NCI-H2227 treated with DMSO at 0.1 percent for 48 hours (cell line): ENCODE data around the gene THAP9.
A peak's percentile ranks its signal among the peaks of the same experiment; 100 is the strongest.
"Not testable (repeated sequence)": the region's sequence is repeated elsewhere in the genome, so short reads cannot be mapped to it uniquely, and the experiment has no call there.

ENCODE experiments used
- DNase-seq: peaks from one replicate; lab custom pipeline; 2025; lab: John Stamatoyannopoulos, UW

THAP9 gene

GRCh38 chr4:82896755-82897154, 3.8 kb upstream of the THAP9 start:
- no peak for DNase-seq

GRCh38 chr4:82898322-82899243, 2.0 kb upstream of the THAP9 start:
- DNase-seq: no peak

GRCh38 chr4:82899374-82900065, 1.0 kb upstream of the THAP9 start:
- DNase-seq: no peak

GRCh38 chr4:82900066-82900410, 497 bp upstream of the THAP9 start:
- peak; percentile 40 for DNase-seq

- DNase-seq: no peak
Measured at GRCh38 chr4:82901183-82901718, 716 bp downstream of the THAP9 start.

GRCh38 chr4:82903737-82904136, 3.2 kb downstream of the THAP9 start:
- no peak for DNase-seq

GRCh38 chr4:82905205-82905604, 4.7 kb downstream of the THAP9 start:
- no peak for DNase-seq

GRCh38 chr4:82906469-82906868, 5.9 kb downstream of the THAP9 start:
- DNase-seq: no peak

- no peak for DNase-seq
Measured at GRCh38 chr4:82909326-82909725, 8.8 kb downstream of the THAP9 start.

GRCh38 chr4:82913305-82913704, 12.8 kb downstream of the THAP9 start:
- no peak for DNase-seq

- DNase-seq: not testable (repeated sequence)
Measured at GRCh38 chr4:82913968-82914367, 13.4 kb downstream of the THAP9 start.

GRCh38 chr4:82918091-82918490, 17.6 kb downstream of the THAP9 start:
- no peak for DNase-seq

- DNase-seq: no peak
Measured at GRCh38 chr4:82919386-82919785, 18.9 kb downstream of the THAP9 start.

- DNase-seq: no peak
Measured at GRCh38 chr4:82921795-82922194, 21.3 kb downstream of the THAP9 start.

GRCh38 chr4:82930848-82931755, 30.6 kb downstream of the THAP9 start:
- no peak for DNase-seq

GRCh38 chr4:82934441-82934840, 33.9 kb downstream of the THAP9 start:
- DNase-seq: no peak

GRCh38 chr4:82939414-82939813, 38.9 kb downstream of the THAP9 start:
- DNase-seq: no peak

- DNase-seq: no peak
Measured at GRCh38 chr4:82947498-82947897, 47.0 kb downstream of the THAP9 start.

GRCh38 chr4:82948647-82949204, 48.2 kb downstream of the THAP9 start:
- no peak for DNase-seq

- no peak for DNase-seq
Measured at GRCh38 chr4:82951196-82951595, 50.7 kb downstream of the THAP9 start.

- no peak for DNase-seq
Measured at GRCh38 chr4:82954212-82954611, 53.7 kb downstream of the THAP9 start.

- no peak for DNase-seq
Measured at GRCh38 chr4:82957045-82957444, 56.5 kb downstream of the THAP9 start.
